ENCODE results near the gene WNK1. TPM values are rescaled to one million over a fixed set of nuclear protein-coding genes. Genes with fewer than 3 reads are reported as not detected.

The WNK1 gene
- total and polyA plus RNA-seq, 2 experiments from 2014 or later = 41.5 to 47.2 TPM

DNA sequence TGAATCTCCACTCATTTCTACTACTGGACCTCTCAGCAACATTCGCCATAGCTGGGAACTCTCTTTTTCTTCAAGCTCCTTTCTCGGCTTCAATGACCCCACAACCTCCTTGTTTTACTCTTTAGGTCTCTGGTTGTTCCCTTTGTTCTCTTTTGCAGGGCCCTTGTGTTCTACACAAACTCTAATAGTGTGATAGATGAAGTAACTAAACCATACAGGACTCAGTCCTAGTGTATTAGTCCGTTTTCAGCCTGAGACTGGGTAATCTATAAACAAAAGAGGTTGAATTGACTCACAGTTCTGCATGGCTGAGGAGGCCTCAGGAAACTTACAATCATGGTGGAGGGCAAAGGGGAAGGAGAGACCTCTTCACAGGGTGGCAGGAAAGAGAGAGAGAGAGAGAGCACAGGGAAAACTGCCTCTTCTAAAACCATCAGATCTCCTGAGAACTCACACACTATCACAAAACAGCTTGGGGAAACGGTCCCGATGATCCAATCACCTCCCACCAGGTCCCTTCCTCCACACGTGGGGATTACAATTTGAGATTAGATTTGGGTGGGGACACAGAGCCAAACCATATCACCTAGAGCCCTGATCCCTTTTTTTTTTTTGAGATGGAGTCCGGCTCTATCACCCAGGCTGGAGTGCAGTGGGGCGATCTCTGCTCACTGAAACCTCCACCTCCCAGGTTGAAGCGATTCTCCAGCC lies 32.0 kb upstream of the WNK1 start:
- in situ Hi-C loops (cut with MboI) = no loop called here

DNA sequence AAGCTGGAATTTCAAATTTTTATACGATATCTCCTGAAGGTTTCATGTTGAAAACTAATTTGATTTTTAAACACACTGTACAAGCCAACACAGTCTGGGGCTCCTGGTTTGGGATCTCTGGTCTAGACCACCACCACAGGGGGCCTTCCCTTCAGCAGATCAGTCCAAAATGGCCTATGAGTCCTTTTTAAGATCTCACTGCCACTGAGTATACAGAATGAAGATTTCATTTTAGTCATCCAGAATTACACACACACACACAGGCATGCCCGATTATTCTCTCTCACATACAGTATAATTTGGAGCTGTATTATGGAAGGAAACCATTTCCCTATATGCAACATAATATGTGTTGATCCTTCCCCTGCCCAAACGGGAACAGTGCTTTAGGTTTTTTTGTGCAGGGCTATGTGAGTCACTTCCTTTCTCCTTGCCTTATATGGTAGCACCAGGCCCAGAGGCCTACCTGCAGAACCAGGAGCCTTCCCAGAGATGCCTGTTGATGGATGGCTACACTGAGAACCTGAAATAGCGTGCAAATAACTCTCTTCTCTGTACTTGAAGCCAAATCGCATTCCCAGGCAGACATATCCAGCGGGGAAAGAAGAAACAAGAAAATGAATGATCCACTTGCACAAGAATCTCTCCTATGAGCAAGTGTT lies 28.1 kb upstream of the WNK1 start:
- in situ Hi-C loops (cut with MboI) = no loop called here
- TF ChIP-seq EZH2phosphoT487 (IDR thresholded peaks at IDR 0.05; ENCODE audit: insufficient read depth, low read depth) (no peak), EZH2 (IDR thresholded peaks at IDR 0.05; ENCODE audit: insufficient read depth, poor library complexity, severe bottlenecking) (no peak)
- 54 to 55% methylated on average over 6 of the region's 6 CpGs for WGBS, 2 experiments (ENCODE audit: low coverage in 1 of 2, low lambda C conversion rate in 2 of 2, missing lambda C conversion rate in 2 of 2)

More for the DNA sequence above, 32.0 kb upstream of the WNK1 start:
- Histone ChIP-seq H3K79me2 (ENCODE audit: insufficient read depth) (no peaks in the 10 kb centered on the region), H3K27me3 (replicated peaks; ENCODE audit: insufficient read depth) (no peaks in the 10 kb centered on the region), H3K27ac (no peak overlapping the region), H3K36me3 (ENCODE audit: low read depth) (no peaks in the 10 kb centered on the region), H3K4me2 (ENCODE audit: unreplicated experiment) (no peak overlapping the region), H3F3A (ENCODE audit: insufficient read depth) (no peaks in the 10 kb centered on the region), H4K20me1 (ENCODE audit: insufficient read depth) (no peaks in the 10 kb centered on the region), H3K4me3 (no peak overlapping the region), H2AFZ (no peak overlapping the region), H3K9ac (no peak overlapping the region), H3K9me2 (ENCODE audit: insufficient read depth) (no peaks in the 10 kb centered on the region), H3K9me3 (ENCODE audit: low read depth) (no peaks in the 10 kb centered on the region), H3K4me1 (ENCODE audit: insufficient read depth) (peaks cover 6% of the 10 kb centered on the region; the same call in 1 of the 2 replicates)
- DNase-seq = no peak
- no peak for TF ChIP-seq EZH2phosphoT487 (IDR thresholded peaks at IDR 0.05; ENCODE audit: insufficient read depth, low read depth)
- no peak for TF ChIP-seq EZH2 (IDR thresholded peaks at IDR 0.05; ENCODE audit: insufficient read depth, poor library complexity, severe bottlenecking)
- 87 to 89% methylated on average over 9 of the region's 9 CpGs for WGBS, 2 experiments (ENCODE audit: low coverage in 1 of 2, low lambda C conversion rate in 2 of 2, missing lambda C conversion rate in 2 of 2)

DNA sequence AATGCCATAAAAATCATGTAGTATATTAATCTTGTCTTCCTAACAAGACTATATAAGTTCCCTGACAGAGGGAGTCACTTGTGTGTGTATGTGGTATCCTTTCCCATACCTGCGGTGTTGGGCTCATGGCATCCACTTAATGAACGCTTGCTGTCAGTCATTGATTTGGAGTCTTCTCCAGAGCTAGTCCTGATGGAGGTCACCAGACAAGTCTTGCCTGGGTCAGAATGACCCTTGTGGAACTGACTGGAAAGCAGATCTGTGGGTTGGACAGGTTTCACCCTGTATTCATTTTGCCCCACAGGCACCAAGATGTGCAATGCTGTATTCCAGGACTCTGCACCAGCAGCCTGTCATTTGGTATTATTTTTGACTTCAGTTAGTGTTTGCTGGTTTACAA lies 27.3 kb upstream of the WNK1 start:
- Histone ChIP-seq H4K20me1 (ENCODE audit: insufficient read depth) (no peaks in the 10 kb centered on the region), H3K9me3 (ENCODE audit: low read depth) (no peaks in the 10 kb centered on the region), H3F3A (ENCODE audit: insufficient read depth) (peaks cover 13% of the 10 kb centered on the region; the same call in 1 of the 2 replicates), H3K27me3 (replicated peaks; ENCODE audit: insufficient read depth) (no peaks in the 10 kb centered on the region), H3K27ac (no peak overlapping the region), H3K4me2 (ENCODE audit: unreplicated experiment) (no peak overlapping the region), H3K4me1 (ENCODE audit: insufficient read depth) (peaks cover 17% of the 10 kb centered on the region), H3K79me2 (ENCODE audit: insufficient read depth) (no peaks in the 10 kb centered on the region), H3K9me2 (ENCODE audit: insufficient read depth) (no peaks in the 10 kb centered on the region), H3K36me3 (ENCODE audit: low read depth) (no peaks in the 10 kb centered on the region), H3K9ac (no peak overlapping the region), H3K4me3 (no peak overlapping the region), H2AFZ (no peak overlapping the region)
- no peak for DNase-seq
- WGBS, 2 experiments (ENCODE audit: low coverage in 1 of 2, low lambda C conversion rate in 2 of 2, missing lambda C conversion rate in 2 of 2) = 95 to 100% methylated on average over 2 of the region's 2 CpGs
- in situ Hi-C loops (cut with MboI) = no loop called here
- no peak for TF ChIP-seq EZH2 (IDR thresholded peaks at IDR 0.05; ENCODE audit: insufficient read depth, poor library complexity, severe bottlenecking)
- no peak for TF ChIP-seq EZH2phosphoT487 (IDR thresholded peaks at IDR 0.05; ENCODE audit: insufficient read depth, low read depth)

More for the DNA sequence above, 28.1 kb upstream of the WNK1 start:
- H2AFZ ChIP-seq = peak overlapping the region; percentile 3; the same call in 1 of the 2 replicates
- H3K36me3 ChIP-seq (ENCODE audit: low read depth) = no peaks in the 10 kb centered on the region
- peak; percentile 36 for DNase-seq
- H3K27ac ChIP-seq = no peak overlapping the region
- no peaks in the 10 kb centered on the region for H4K20me1 ChIP-seq (ENCODE audit: insufficient read depth)
- H3K9me3 ChIP-seq (ENCODE audit: low read depth) = no peaks in the 10 kb centered on the region
- H3K9ac ChIP-seq = no peak overlapping the region
- peaks cover 18% of the 10 kb centered on the region for H3K4me1 ChIP-seq (ENCODE audit: insufficient read depth)
- peaks cover 13% of the 10 kb centered on the region; the same call in 1 of the 2 replicates for H3F3A ChIP-seq (ENCODE audit: insufficient read depth)
- no peak overlapping the region for H3K4me2 ChIP-seq (ENCODE audit: unreplicated experiment)
- no peaks in the 10 kb centered on the region for H3K27me3 ChIP-seq (replicated peaks; ENCODE audit: insufficient read depth)
- H3K4me3 ChIP-seq = no peak overlapping the region
- no peaks in the 10 kb centered on the region for H3K79me2 ChIP-seq (ENCODE audit: insufficient read depth)
- no peaks in the 10 kb centered on the region for H3K9me2 ChIP-seq (ENCODE audit: insufficient read depth)

DNA sequence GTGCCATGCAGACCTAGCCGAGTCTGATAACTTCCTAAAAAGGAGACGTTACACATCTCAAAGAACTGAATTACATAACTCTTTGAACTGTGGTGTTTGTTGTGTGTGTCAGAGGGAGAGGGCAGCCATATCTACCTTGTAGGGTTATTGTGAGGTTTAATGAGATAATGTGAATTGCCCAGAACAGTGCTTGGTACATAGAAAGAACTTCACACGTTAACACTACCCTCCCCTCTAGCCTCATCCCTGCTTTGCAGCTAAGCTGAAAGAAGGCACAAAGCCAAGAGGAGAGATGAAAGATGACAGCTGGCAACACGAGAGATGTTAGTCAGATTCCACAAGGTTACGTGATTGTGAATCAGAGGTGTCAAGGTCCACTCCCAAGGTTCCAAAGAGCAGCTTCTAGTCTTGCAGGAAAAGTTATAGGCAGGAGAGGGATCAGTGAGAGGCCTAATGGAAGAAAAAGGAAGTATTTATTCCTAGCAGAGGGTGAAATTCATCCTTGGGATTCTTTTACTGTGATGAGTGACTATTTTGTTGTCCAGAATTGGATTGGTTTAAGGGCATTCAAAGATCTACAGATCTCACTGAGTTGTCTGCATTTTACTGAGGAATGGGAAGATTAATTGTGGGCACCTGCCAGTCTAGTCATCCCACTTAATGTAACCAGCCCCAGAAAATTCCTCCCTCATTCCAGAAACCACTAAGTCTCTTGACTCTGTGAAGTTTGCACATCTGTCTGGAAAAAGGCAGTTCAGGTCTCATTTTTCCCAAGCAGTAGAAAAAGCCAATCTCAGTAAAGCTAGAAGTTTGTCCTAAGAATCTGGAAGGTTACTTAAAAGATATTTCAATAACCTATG lies 25.9 kb upstream of the WNK1 start:
- no peak overlapping the region for H2AFZ ChIP-seq
- DNase-seq = peak; percentile 60
- H4K20me1 ChIP-seq (ENCODE audit: insufficient read depth) = no peaks in the 10 kb centered on the region
- H3F3A ChIP-seq (ENCODE audit: insufficient read depth) = peaks cover 13% of the 10 kb centered on the region; the same call in 1 of the 2 replicates
- no peaks in the 10 kb centered on the region for H3K36me3 ChIP-seq (ENCODE audit: low read depth)
- no peaks in the 10 kb centered on the region for H3K27me3 ChIP-seq (replicated peaks; ENCODE audit: insufficient read depth)
- H3K79me2 ChIP-seq (ENCODE audit: insufficient read depth) = no peaks in the 10 kb centered on the region
- TF ChIP-seq EZH2 (IDR thresholded peaks at IDR 0.05; ENCODE audit: insufficient read depth, poor library complexity, severe bottlenecking) = no peak
- no peak for TF ChIP-seq EZH2phosphoT487 (IDR thresholded peaks at IDR 0.05; ENCODE audit: insufficient read depth, low read depth)
- 43 to 50% methylated on average over 5 of the region's 5 CpGs for WGBS, 2 experiments (ENCODE audit: low coverage in 1 of 2, low lambda C conversion rate in 2 of 2, missing lambda C conversion rate in 2 of 2)
- peaks cover 17% of the 10 kb centered on the region for H3K4me1 ChIP-seq (ENCODE audit: insufficient read depth)
- no peak overlapping the region for H3K4me2 ChIP-seq (ENCODE audit: unreplicated experiment)
- in situ Hi-C loops (cut with MboI) = no loop called here
- H3K27ac ChIP-seq = peak overlapping the region; percentile 57
- H3K9me3 ChIP-seq (ENCODE audit: low read depth) = no peaks in the 10 kb centered on the region
- H3K9ac ChIP-seq = no peak overlapping the region
- no peak overlapping the region for H3K4me3 ChIP-seq
- H3K9me2 ChIP-seq (ENCODE audit: insufficient read depth) = no peaks in the 10 kb centered on the region
